SH-SY5Y (cell line): Measurements from ENCODE around the gene MATCAP1.

Source experiments
- GATA2 ChIP-seq: IDR thresholded peaks from 2 replicates; pipeline ENCODE4 v1.6.1; 2011; ENCODE audit warnings: mild to moderate bottlenecking, low read depth, low read length
- GATA3 ChIP-seq: IDR thresholded peaks from 2 replicates; pipeline ENCODE4 v1.6.1; 2011; ENCODE audit warnings: low read depth, mild to moderate bottlenecking, low read length, moderate library complexity

Gene MATCAP1

GRCh38 chr16:67176662-67177061 lies 7.1 kb downstream of the MATCAP1 start:
- no peak for TF ChIP-seq GATA2
- no peak for TF ChIP-seq GATA3

DNA sequence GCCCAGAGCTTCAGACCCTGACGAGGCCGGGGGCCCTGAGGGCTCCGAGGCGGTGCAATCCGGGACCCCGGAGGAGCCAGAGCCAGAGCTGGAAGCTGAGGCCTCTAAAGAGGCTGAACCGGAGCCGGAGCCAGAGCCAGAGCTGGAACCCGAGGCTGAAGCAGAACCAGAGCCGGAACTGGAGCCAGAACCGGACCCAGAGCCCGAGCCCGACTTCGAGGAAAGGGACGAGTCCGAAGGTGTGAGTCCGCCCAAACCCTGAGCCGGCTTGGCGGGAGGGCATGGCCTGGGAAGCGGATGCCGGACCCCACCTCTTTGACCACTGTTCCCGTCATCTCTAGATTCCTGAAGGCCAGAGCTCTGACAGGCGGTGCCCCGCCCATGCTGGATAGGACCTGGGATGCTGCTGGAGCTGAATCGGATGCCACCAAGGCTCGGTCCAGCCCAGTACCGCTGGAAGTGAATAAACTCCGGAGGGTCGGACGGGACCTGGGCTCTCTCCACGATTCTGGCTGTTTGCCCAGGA lies 9.0 kb downstream of the MATCAP1 start:
- TF ChIP-seq GATA2 = no peak

- TF ChIP-seq GATA3 (no peak), GATA2 (no peak)
Measured at GRCh38 chr16:67173808-67174705, 9.7 kb downstream of the MATCAP1 start.

DNA sequence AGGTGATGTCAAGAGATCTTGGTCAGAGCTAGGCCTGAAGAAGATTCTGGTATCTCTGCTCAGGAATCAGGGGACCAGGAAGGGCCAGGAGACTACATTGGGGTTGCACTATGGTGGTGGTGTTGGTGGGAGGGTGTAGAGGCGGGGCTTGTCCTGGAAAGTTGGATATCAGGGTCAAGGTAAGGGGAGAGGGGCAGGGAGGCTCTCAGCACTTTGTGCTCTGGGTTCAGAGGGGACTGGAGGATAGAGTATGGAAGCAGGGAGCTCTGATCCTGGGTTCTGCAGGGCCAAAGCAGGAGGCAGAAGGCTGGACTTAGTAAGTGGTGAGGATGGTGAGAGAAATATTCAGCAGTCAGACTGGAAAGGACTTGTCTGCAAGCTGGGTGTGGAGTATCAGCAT lies 10.4 kb downstream of the MATCAP1 start:
- TF ChIP-seq GATA3 = no peak
- TF ChIP-seq GATA2 = no peak

GRCh38 chr16:67170949-67171649 lies 12.7 kb downstream of the MATCAP1 start:
- no peak for TF ChIP-seq GATA2
- no peak for TF ChIP-seq GATA3

- TF ChIP-seq GATA3 = no peak
- TF ChIP-seq GATA2 = no peak
Measured at GRCh38 chr16:67170168-67170948, 13.4 kb downstream of the MATCAP1 start, which contains the start of gene NOL3. NOL3 (plus strand) TSS chr16:67170538.

GRCh38 chr16:67169642-67170167 lies 14.1 kb downstream of the MATCAP1 start:
- TF ChIP-seq GATA2 (no peak), GATA3 (no peak)

- TF ChIP-seq GATA2 (no peak), GATA3 (no peak)
Measured at GRCh38 chr16:67169011-67169451, 14.7 kb downstream of the MATCAP1 start.

DNA sequence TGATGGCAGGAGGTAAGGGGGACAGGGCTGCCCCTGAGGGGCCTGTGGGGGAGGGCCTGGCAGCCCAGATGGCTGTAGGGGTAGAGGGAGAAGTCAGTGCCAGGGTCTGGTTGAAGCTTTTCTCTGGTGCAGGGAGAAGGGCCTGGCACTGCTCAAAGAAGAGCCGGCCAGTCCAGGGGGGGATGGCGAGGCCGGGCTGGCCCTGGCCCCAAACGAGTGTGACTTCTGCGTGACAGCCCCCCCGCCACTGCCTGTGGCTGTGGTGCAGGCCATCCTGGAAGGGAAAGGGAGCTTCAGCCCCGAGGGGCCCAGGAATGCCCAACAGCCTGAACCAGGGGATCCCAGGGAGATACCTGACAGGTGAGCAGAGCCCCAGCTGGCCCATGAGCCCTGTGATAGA lies 16.2 kb downstream of the MATCAP1 start:
- TF ChIP-seq GATA3 (no peak), GATA2 (no peak)

- TF ChIP-seq GATA2 (no peak), GATA3 (no peak)
Measured at GRCh38 chr16:67166598-67167168, 17.1 kb downstream of the MATCAP1 start.

DNA sequence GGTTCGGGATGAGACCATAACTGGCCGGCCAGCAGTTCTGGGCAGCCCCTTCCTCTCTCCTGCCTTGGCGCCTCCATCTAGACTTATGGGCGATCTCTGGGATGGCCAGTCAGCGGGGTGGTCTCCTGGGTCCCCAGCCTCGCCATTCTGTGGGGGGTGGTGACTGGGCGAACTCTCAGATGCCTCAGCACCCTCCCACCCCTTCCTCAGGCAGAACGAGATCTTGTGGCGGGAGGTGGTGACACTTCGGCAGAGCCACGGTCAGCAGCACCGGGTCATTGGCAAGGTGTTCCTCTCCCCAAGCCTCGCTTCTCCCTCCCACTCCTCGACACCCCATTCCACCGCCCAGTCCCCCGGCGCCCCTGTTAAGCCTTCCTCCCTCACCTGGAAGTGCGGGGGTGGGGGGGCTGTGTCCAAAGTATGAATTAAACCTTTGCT lies 17.6 kb downstream of the MATCAP1 start:
- TF ChIP-seq GATA3 (no peak), GATA2 (no peak)

GRCh38 chr16:67165121-67166078 lies 18.4 kb downstream of the MATCAP1 start:
- TF ChIP-seq GATA2 (no peak), GATA3 (no peak)

DNA sequence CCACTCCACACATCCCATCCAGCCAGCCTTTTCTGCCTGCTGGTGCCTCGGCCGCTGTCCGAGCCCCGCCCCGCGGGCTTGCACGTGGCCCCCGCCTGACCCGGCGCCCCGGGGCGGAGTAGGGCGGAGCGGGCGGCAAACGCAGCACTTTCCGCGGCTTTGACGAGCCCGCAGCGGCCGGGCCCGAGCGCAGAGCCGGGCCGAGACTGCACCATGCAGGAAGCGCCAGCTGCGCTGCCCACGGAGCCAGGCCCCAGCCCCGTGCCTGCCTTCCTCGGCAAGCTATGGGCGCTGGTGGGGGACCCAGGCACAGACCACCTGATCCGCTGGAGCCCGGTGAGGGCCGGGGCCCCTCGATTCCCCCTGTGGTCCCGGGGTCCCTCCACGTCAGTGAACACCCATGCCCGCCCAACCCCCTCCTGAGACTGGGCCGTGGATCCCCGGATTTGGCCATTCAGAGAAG lies 19.1 kb downstream of the MATCAP1 start, which contains the start of gene HSF4:
Gene HSF4, plus strand, starts transcription at position 147 of the 463 bp plus-strand sequence. Its CDS starts 67 bp downstream, at position 214.
- no peak for TF ChIP-seq GATA2
- TF ChIP-seq GATA3 = no peak
